ENCODE results near the gene EIF2B1. TPM values are rescaled to one million over a fixed set of nuclear protein-coding genes. Genes with fewer than 3 reads are reported as not detected.
A peak's percentile ranks its signal among the peaks of the same experiment; 100 is the strongest.

The EIF2B1 gene
- total and polyA plus RNA-seq, 9 of the 15 experiments (the other 6 are each of a cell fraction or from before 2014, with no cell fraction given), result 35.7 to 195 (median 67.8) TPM

DNA sequence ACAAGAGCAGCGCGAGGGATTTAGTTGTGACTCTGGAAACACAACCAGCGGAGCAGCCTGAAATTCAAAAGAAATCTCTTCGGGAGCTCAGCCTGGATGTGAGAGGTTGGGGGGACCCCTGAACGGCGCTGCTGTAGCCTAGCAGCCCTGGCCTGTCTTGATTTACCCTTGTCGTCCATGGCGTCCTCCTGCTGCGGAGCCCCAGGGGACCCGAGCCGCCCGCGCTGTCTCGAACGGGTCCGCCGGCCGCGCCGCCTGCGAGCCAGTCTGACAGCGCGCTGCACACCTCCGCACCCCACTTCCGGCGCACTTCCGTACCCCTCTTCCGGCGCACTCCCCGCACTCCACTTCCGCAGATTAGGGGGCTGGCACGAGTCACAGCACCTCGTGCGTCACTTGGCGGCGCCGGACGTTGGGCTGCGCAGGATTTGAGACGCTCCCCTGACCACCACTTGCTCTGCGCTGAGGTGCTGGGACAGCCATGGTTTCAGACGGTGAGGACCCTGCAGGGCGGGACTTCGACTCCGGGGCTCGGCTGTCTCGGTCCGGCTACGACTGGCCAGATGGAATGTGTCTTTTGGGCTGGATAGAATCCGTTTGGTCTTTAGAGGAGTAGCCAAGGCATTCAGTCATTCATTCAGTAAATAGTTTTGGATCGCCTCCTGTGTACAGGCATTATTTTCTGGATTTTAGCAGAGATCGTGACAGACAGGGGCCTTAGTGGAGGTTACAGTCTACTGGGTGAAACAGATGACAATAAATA, at the start of gene EIF2B1, which contains the start of gene GTF2H3 (continued):
- TF ChIP-seq, protein P1, sequence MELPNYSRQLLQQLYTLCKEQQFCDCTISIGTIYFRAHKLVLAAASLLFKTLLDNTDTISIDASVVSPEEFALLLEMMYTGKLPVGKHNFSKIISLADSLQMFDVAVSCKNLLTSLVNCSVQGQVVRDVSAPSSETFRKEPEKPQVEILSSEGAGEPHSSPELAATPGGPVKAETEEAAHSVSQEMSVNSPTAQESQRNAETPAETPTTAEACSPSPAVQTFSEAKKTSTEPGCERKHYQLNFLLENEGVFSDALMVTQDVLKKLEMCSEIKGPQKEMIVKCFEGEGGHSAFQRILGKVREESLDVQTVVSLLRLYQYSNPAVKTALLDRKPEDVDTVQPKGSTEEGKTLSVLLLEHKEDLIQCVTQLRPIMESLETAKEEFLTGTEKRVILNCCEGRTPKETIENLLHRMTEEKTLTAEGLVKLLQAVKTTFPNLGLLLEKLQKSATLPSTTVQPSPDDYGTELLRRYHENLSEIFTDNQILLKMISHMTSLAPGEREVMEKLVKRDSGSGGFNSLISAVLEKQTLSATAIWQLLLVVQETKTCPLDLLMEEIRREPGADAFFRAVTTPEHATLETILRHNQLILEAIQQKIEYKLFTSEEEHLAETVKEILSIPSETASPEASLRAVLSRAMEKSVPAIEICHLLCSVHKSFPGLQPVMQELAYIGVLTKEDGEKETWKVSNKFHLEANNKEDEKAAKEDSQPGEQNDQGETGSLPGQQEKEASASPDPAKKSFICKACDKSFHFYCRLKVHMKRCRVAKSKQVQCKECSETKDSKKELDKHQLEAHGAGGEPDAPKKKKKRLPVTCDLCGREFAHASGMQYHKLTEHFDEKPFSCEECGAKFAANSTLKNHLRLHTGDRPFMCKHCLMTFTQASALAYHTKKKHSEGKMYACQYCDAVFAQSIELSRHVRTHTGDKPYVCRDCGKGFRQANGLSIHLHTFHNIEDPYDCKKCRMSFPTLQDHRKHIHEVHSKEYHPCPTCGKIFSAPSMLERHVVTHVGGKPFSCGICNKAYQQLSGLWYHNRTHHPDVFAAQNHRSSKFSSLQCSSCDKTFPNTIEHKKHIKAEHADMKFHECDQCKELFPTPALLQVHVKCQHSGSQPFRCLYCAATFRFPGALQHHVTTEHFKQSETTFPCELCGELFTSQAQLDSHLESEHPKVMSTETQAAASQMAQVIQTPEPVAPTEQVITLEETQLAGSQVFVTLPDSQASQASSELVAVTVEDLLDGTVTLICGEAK (IDR thresholded peaks at IDR 0.05), result peak; percentile 100
- TF ChIP-seq, protein P1 (CRISPR knock-in tag; IDR thresholded peaks at IDR 0.05), result no peak
- peak; percentile 70 for TF ChIP-seq FIP1L1 (IDR thresholded peaks at IDR 0.05; ENCODE audit: low read depth, low read length, poor library complexity, severe bottlenecking)
- no peak for TF ChIP-seq SMAD3 (CRISPR knock-in tag; conservative IDR thresholded peaks at IDR 0.05)
- 0 out of 2 replicates have a peak, but pooled peaks have one; percentile 39 for TF ChIP-seq CHD2 (IDR thresholded peaks at IDR 0.05; ENCODE audit: low read depth, low read length)
- 0 out of 4 replicates have a peak, but pooled peaks of 1 of the 2 experiments have one; percentile 21 for TF ChIP-seq SRF (CRISPR knock-in tag; IDR thresholded peaks at IDR 0.05)
- no peak for TF ChIP-seq CHD4 (IDR thresholded peaks at IDR 0.05; ENCODE audit: insufficient read depth, insufficient replicate concordance, low read depth, low read length, poor library complexity, severe bottlenecking)
- no peak for TF ChIP-seq KAT2B (IDR thresholded peaks at IDR 0.05; ENCODE audit: low read depth, low read length)
- TF ChIP-seq RCOR1 (IDR thresholded peaks at IDR 0.05; ENCODE audit: borderline replicate concordance in 1 of 2, low read depth in 2 of 2, low read length in 2 of 2), result peak in 1 of 2 experiments; percentile 69; a peak in 2 of 4 replicates
- TF ChIP-seq, protein P2, sequence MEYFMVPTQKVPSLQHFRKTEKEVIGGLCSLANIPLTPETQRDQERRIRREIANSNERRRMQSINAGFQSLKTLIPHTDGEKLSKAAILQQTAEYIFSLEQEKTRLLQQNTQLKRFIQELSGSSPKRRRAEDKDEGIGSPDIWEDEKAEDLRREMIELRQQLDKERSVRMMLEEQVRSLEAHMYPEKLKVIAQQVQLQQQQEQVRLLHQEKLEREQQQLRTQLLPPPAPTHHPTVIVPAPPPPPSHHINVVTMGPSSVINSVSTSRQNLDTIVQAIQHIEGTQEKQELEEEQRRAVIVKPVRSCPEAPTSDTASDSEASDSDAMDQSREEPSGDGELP (CRISPR knock-in tag; IDR thresholded peaks at IDR 0.05; ENCODE audit: borderline replicate concordance), result peak; percentile 93
